SK-N-SH treated with all-trans-retinoic acid at 6 μM for 48 hours (cell line): ENCODE results near the gene HPSE.

Source experiments
- ATAC-seq: fragments of 200-7000 bp; cut with Tn5 transposase; 3 replicates; pipeline ENCODE4 v1.9.1; 2020; ENCODE audit warnings: mild to moderate bottlenecking, moderate library complexity
- ARNTL ChIP-seq: fragments of 450-650 bp; formaldehyde crosslinking; IDR thresholded peaks from 2 replicates; pipeline ENCODE4 v1.5.0; 2020; ENCODE audit warnings: low read depth, mild to moderate bottlenecking, moderate library complexity, borderline replicate concordance
- BACH2 ChIP-seq: fragments of 250-450 bp; sonication (Bioruptor Pico); IDR thresholded peaks from 2 replicates; pipeline ENCODE4 v1.9.0; 2021; ENCODE audit warnings: mild to moderate bottlenecking, borderline replicate concordance
- CREB5 ChIP-seq: fragments of 250-450 bp; sonication (Bioruptor Pico); IDR thresholded peaks from 2 replicates; pipeline ENCODE4 v1.5.1; 2020; ENCODE audit warnings: low read depth, mild to moderate bottlenecking, moderate library complexity
- CSDC2 ChIP-seq: fragments of 250-450 bp; sonication (Bioruptor Pico); IDR thresholded peaks from 2 replicates; pipeline ENCODE4 v1.5.0; 2020; ENCODE audit warnings: mild to moderate bottlenecking, moderate library complexity
- ESRRG ChIP-seq: fragments of 250-450 bp; sonication (Bioruptor Pico); IDR thresholded peaks from 2 replicates; pipeline ENCODE4 v1.6.1; 2021; ENCODE audit warnings: mild to moderate bottlenecking
- GLIS3 ChIP-seq: fragments of 250-450 bp; sonication (Bioruptor Pico); IDR thresholded peaks from 2 replicates; pipeline ENCODE4 v1.5.0; 2020; ENCODE audit warnings: mild to moderate bottlenecking, moderate library complexity
- ISL1 ChIP-seq: fragments of 250-450 bp; sonication (Bioruptor Pico); IDR thresholded peaks from 2 replicates; pipeline ENCODE4 v2.1.2; 2022; ENCODE audit warnings: mild to moderate bottlenecking, moderate library complexity
- POU6F1 ChIP-seq: fragments of 250-450 bp; sonication (Bioruptor Pico); IDR thresholded peaks from 2 replicates; pipeline ENCODE4 v1.8.0; 2021; ENCODE audit warnings: low read depth, mild to moderate bottlenecking, moderate library complexity, borderline replicate concordance
- PPARA ChIP-seq: fragments of 250-450 bp; sonication (Bioruptor Pico); IDR thresholded peaks from 2 replicates; pipeline ENCODE4 v1.5.0; 2020; ENCODE audit warnings: mild to moderate bottlenecking, borderline replicate concordance
- RARB ChIP-seq: fragments of 250-450 bp; sonication (Bioruptor Pico); IDR thresholded peaks from 2 replicates; pipeline ENCODE4 v1.8.0; 2021; ENCODE audit warnings: mild to moderate bottlenecking, moderate library complexity
- SNAI2 ChIP-seq: fragments of 250-450 bp; sonication (Bioruptor Pico); IDR thresholded peaks from 2 replicates; pipeline ENCODE4 v1.5.0; 2020; ENCODE audit warnings: mild to moderate bottlenecking, moderate library complexity
- TCF4 ChIP-seq: fragments of 250-450 bp; sonication (Bioruptor Pico); IDR thresholded peaks from 2 replicates; pipeline ENCODE4 v1.8.0; 2021; ENCODE audit warnings: mild to moderate bottlenecking, moderate library complexity, borderline replicate concordance
- TOX ChIP-seq: fragments of 250-450 bp; sonication (Bioruptor Pico); IDR thresholded peaks from 2 replicates; pipeline ENCODE4 v1.8.0; 2021; ENCODE audit warnings: mild to moderate bottlenecking, moderate library complexity, borderline replicate concordance
- ZC3H10 ChIP-seq: fragments of 250-450 bp; sonication (Bioruptor Pico); IDR thresholded peaks from 2 replicates; pipeline ENCODE4 v1.5.1; 2021; ENCODE audit warnings: mild to moderate bottlenecking, moderate library complexity
- ZFP3 ChIP-seq: fragments of 250-450 bp; sonication (Bioruptor Pico); IDR thresholded peaks from 2 replicates; pipeline ENCODE4 v1.5.0; 2020; ENCODE audit warnings: mild to moderate bottlenecking, moderate library complexity
- ZFP30 ChIP-seq: fragments of 450-650 bp; formaldehyde crosslinking; IDR thresholded peaks from 2 replicates; pipeline ENCODE4 v1.5.0; 2022; ENCODE audit warnings: mild to moderate bottlenecking, moderate library complexity
- ZNF565 ChIP-seq: fragments of 450-650 bp; formaldehyde crosslinking; conservative IDR thresholded peaks from 2 replicates; pipeline ENCODE4 v1.5.0; 2020; ENCODE audit warnings: low read depth, mild to moderate bottlenecking, moderate library complexity
- ZNF70 ChIP-seq: fragments of 450-650 bp; formaldehyde crosslinking; IDR thresholded peaks from 2 replicates; pipeline ENCODE4 v1.5.0; 2020; ENCODE audit warnings: mild to moderate bottlenecking, moderate library complexity
- ZNF8 ChIP-seq: fragments of 450-650 bp; formaldehyde crosslinking; IDR thresholded peaks from 2 replicates; pipeline ENCODE4 v1.5.0; 2020; ENCODE audit warnings: mild to moderate bottlenecking, moderate library complexity
- TF ChIP-seq, protein P1 (sequence below): fragments of 250-450 bp; sonication (Bioruptor Pico); IDR thresholded peaks from 2 replicates; pipeline ENCODE4 v1.5.0; 2020; ENCODE audit warnings: mild to moderate bottlenecking, moderate library complexity
- TF ChIP-seq, protein P2 (sequence below): fragments of 250-450 bp; sonication (Bioruptor Pico); IDR thresholded peaks from 2 replicates; pipeline ENCODE4 v1.8.0; 2020; ENCODE audit warnings: mild to moderate bottlenecking, moderate library complexity, borderline replicate concordance
- TF ChIP-seq, protein P3 (sequence below): fragments of 250-450 bp; sonication (Bioruptor Pico); IDR thresholded peaks from 2 replicates; pipeline ENCODE4 v1.5.1; 2021; ENCODE audit warnings: mild to moderate bottlenecking, moderate library complexity

The HPSE gene

DNA sequence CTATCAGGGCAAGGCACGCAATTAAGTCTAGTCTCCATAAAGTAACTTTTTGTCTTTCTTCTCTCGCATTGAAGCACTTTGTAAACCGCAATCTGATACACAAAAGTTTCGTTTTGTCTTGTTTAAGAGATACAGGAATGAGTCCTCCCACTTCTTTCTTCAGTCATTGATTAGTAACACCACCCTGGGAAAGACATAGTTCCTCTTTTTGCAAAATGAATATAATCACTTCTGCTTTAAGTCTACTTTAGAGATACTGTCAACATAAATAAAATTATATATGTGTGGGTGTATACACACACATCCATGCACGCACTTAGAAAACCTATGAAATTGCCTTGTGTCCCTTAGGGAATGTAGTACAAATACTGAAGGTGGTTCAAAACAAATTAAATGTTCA is 61.7 kb downstream of the HPSE start:
- no peak for ATAC-seq
- TF ChIP-seq ZNF565, result no peak
- TF ChIP-seq ZNF70 (CRISPR knock-in tag), result no peak
- no peak for TF ChIP-seq ZFP30 (CRISPR knock-in tag)
- TF ChIP-seq ISL1 (CRISPR knock-in tag), result no peak
- TF ChIP-seq ZNF8 (CRISPR knock-in tag), result no peak
- no peak for TF ChIP-seq CREB5
- TF ChIP-seq ESRRG (CRISPR knock-in tag), result no peak
- TF ChIP-seq, protein P1, sequence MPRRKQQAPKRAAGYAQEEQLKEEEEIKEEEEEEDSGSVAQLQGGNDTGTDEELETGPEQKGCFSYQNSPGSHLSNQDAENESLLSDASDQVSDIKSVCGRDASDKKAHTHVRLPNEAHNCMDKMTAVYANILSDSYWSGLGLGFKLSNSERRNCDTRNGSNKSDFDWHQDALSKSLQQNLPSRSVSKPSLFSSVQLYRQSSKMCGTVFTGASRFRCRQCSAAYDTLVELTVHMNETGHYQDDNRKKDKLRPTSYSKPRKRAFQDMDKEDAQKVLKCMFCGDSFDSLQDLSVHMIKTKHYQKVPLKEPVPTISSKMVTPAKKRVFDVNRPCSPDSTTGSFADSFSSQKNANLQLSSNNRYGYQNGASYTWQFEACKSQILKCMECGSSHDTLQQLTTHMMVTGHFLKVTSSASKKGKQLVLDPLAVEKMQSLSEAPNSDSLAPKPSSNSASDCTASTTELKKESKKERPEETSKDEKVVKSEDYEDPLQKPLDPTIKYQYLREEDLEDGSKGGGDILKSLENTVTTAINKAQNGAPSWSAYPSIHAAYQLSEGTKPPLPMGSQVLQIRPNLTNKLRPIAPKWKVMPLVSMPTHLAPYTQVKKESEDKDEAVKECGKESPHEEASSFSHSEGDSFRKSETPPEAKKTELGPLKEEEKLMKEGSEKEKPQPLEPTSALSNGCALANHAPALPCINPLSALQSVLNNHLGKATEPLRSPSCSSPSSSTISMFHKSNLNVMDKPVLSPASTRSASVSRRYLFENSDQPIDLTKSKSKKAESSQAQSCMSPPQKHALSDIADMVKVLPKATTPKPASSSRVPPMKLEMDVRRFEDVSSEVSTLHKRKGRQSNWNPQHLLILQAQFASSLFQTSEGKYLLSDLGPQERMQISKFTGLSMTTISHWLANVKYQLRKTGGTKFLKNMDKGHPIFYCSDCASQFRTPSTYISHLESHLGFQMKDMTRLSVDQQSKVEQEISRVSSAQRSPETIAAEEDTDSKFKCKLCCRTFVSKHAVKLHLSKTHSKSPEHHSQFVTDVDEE (CRISPR knock-in tag), result no peak
- TF ChIP-seq TOX (CRISPR knock-in tag), result no peak
- TF ChIP-seq, protein P2, sequence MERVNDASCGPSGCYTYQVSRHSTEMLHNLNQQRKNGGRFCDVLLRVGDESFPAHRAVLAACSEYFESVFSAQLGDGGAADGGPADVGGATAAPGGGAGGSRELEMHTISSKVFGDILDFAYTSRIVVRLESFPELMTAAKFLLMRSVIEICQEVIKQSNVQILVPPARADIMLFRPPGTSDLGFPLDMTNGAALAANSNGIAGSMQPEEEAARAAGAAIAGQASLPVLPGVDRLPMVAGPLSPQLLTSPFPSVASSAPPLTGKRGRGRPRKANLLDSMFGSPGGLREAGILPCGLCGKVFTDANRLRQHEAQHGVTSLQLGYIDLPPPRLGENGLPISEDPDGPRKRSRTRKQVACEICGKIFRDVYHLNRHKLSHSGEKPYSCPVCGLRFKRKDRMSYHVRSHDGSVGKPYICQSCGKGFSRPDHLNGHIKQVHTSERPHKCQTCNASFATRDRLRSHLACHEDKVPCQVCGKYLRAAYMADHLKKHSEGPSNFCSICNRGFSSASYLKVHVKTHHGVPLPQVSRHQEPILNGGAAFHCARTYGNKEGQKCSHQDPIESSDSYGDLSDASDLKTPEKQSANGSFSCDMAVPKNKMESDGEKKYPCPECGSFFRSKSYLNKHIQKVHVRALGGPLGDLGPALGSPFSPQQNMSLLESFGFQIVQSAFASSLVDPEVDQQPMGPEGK (CRISPR knock-in tag), result no peak
- no peak for TF ChIP-seq RARB
- TF ChIP-seq, protein P3, sequence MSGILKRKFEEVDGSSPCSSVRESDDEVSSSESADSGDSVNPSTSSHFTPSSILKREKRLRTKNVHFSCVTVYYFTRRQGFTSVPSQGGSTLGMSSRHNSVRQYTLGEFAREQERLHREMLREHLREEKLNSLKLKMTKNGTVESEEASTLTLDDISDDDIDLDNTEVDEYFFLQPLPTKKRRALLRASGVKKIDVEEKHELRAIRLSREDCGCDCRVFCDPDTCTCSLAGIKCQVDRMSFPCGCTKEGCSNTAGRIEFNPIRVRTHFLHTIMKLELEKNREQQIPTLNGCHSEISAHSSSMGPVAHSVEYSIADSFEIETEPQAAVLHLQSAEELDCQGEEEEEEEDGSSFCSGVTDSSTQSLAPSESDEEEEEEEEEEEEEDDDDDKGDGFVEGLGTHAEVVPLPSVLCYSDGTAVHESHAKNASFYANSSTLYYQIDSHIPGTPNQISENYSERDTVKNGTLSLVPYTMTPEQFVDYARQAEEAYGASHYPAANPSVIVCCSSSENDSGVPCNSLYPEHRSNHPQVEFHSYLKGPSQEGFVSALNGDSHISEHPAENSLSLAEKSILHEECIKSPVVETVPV (CRISPR knock-in tag), result no peak
- TF ChIP-seq GLIS3 (CRISPR knock-in tag), result no peak

- TF ChIP-seq ZNF70 (CRISPR knock-in tag) (no peak), ZNF565 (no peak), ZFP3 (no peak), POU6F1 (no peak), BACH2 (no peak), GLIS3 (CRISPR knock-in tag) (no peak), CSDC2 (CRISPR knock-in tag) (no peak), TCF4 (CRISPR knock-in tag) (no peak), SNAI2 (CRISPR knock-in tag) (no peak), ARNTL (CRISPR knock-in tag) (no peak), ZNF8 (CRISPR knock-in tag) (no peak), PPARA (CRISPR knock-in tag) (no peak), ZFP30 (CRISPR knock-in tag) (no peak), RARB (no peak), ISL1 (CRISPR knock-in tag) (no peak), ZC3H10 (CRISPR knock-in tag) (no peak), CREB5 (no peak)
- TF ChIP-seq, protein P3 (CRISPR knock-in tag), result no peak
- TF ChIP-seq, protein P1 (CRISPR knock-in tag), result no peak
- TF ChIP-seq, protein P2 (CRISPR knock-in tag), result no peak
- no peak for ATAC-seq
Observed at GRCh38 chr4:83269256-83269655, 65.4 kb downstream of the HPSE start.
